ENCODE measurements around the gene UPP2. TPM values are rescaled to one million over a fixed set of nuclear protein-coding genes. Genes with fewer than 3 reads are reported as not detected.

Gene UPP2
- total RNA-seq, 1 experiment from 2014 or later, result not detected

GRCh38 chr2:158112992-158113391, 11.3 kb downstream of the UPP2 start:
- intact Hi-C loops (cut with micrococcal nuclease; ENCODE audit: unreplicated experiment) (no loop called here), in situ Hi-C loops (cut with HindIII; ENCODE audit: low pct_unique_long_range_greater_than_20kb, low sequenced_read_pairs) (no loop called here)
- peaks cover 2% of the 10 kb centered on the region; the same call in 1 of the 2 replicates for H3K27me3 ChIP-seq (ENCODE audit: control insufficient read depth, insufficient read depth, low read length)
- DNase-seq (ENCODE audit: low read depth, low spot score) (no peak), ATAC-seq (no peak)
- no peaks in the 10 kb centered on the region for H3K9me3 ChIP-seq (ENCODE audit: control insufficient read depth, insufficient read depth, low read depth, low read length)
- BruUV-seq (replicated peaks), result no TSS peak
- CTCF ChIA-PET, result no interaction called here
- no peak overlapping the region for H3K27ac ChIP-seq (ENCODE audit: low read length)
- POLR2A ChIA-PET, result no interaction called here
- no peak overlapping the region for H3K4me3 ChIP-seq (ENCODE audit: low read depth in 2 of 2, low read length in 2 of 2)
- TF ChIP-seq CTCF (IDR thresholded peaks at IDR 0.05), result no peak
- no peaks in the 10 kb centered on the region for H3K36me3 ChIP-seq (ENCODE audit: control insufficient read depth, insufficient read depth, low read length)
- H3K4me1 ChIP-seq (ENCODE audit: control insufficient read depth, insufficient read depth, low read length), result no peaks in the 10 kb centered on the region

- Histone ChIP-seq H3K27me3 (ENCODE audit: control insufficient read depth, insufficient read depth, low read length) (peaks cover 2% of the 10 kb centered on the region; the same call in 1 of the 2 replicates), H3K27ac (ENCODE audit: low read length) (no peak overlapping the region), H3K4me3 (ENCODE audit: low read depth in 2 of 2, low read length in 2 of 2) (no peak overlapping the region), H3K4me1 (ENCODE audit: control insufficient read depth, insufficient read depth, low read length) (no peaks in the 10 kb centered on the region), H3K36me3 (ENCODE audit: control insufficient read depth, insufficient read depth, low read length) (no peaks in the 10 kb centered on the region), H3K9me3 (ENCODE audit: control insufficient read depth, insufficient read depth, low read depth, low read length) (no peaks in the 10 kb centered on the region)
- intact Hi-C loops (cut with micrococcal nuclease; ENCODE audit: unreplicated experiment), result no loop called here
- DNase-seq (ENCODE audit: low read depth, low spot score) (no peak), ATAC-seq (no peak)
- no TSS peak for BruUV-seq (replicated peaks)
- in situ Hi-C loops (cut with HindIII; ENCODE audit: low pct_unique_long_range_greater_than_20kb, low sequenced_read_pairs), result no loop called here
- CTCF ChIA-PET, result no interaction called here
- POLR2A ChIA-PET, result no interaction called here
- TF ChIP-seq SIN3A (IDR thresholded peaks at IDR 0.05; ENCODE audit: borderline replicate concordance, insufficient read depth, low read depth, low read length) (no peak), CTCF (IDR thresholded peaks at IDR 0.05) (no peak), TCF7L2 (IDR thresholded peaks at IDR 0.05; ENCODE audit: low read depth, low read length) (no peak), POLR2AphosphoS5 (IDR thresholded peaks at IDR 0.05; ENCODE audit: low read depth, low read length) (no peak)
- TF ChIP-seq, protein P1, sequence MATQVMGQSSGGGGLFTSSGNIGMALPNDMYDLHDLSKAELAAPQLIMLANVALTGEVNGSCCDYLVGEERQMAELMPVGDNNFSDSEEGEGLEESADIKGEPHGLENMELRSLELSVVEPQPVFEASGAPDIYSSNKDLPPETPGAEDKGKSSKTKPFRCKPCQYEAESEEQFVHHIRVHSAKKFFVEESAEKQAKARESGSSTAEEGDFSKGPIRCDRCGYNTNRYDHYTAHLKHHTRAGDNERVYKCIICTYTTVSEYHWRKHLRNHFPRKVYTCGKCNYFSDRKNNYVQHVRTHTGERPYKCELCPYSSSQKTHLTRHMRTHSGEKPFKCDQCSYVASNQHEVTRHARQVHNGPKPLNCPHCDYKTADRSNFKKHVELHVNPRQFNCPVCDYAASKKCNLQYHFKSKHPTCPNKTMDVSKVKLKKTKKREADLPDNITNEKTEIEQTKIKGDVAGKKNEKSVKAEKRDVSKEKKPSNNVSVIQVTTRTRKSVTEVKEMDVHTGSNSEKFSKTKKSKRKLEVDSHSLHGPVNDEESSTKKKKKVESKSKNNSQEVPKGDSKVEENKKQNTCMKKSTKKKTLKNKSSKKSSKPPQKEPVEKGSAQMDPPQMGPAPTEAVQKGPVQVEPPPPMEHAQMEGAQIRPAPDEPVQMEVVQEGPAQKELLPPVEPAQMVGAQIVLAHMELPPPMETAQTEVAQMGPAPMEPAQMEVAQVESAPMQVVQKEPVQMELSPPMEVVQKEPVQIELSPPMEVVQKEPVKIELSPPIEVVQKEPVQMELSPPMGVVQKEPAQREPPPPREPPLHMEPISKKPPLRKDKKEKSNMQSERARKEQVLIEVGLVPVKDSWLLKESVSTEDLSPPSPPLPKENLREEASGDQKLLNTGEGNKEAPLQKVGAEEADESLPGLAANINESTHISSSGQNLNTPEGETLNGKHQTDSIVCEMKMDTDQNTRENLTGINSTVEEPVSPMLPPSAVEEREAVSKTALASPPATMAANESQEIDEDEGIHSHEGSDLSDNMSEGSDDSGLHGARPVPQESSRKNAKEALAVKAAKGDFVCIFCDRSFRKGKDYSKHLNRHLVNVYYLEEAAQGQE (IDR thresholded peaks at IDR 0.05; ENCODE audit: insufficient read depth in 1 of 2, low read depth in 2 of 2, low read length in 1 of 2), result no peak
These were observed 12.1 kb downstream of the UPP2 start for GRCh38 chr2:158113741-158114295.
